ENCODE data around the gene ENPP1. TPM values are rescaled to one million over a fixed set of nuclear protein-coding genes. Genes with fewer than 3 reads are reported as not detected.
A peak's percentile ranks its signal among the peaks of the same experiment; 100 is the strongest.

Gene ENPP1
- total RNA-seq, 6 experiments from 2014 or later = 27.5 to 61.6 (median 45.6) TPM

DNA sequence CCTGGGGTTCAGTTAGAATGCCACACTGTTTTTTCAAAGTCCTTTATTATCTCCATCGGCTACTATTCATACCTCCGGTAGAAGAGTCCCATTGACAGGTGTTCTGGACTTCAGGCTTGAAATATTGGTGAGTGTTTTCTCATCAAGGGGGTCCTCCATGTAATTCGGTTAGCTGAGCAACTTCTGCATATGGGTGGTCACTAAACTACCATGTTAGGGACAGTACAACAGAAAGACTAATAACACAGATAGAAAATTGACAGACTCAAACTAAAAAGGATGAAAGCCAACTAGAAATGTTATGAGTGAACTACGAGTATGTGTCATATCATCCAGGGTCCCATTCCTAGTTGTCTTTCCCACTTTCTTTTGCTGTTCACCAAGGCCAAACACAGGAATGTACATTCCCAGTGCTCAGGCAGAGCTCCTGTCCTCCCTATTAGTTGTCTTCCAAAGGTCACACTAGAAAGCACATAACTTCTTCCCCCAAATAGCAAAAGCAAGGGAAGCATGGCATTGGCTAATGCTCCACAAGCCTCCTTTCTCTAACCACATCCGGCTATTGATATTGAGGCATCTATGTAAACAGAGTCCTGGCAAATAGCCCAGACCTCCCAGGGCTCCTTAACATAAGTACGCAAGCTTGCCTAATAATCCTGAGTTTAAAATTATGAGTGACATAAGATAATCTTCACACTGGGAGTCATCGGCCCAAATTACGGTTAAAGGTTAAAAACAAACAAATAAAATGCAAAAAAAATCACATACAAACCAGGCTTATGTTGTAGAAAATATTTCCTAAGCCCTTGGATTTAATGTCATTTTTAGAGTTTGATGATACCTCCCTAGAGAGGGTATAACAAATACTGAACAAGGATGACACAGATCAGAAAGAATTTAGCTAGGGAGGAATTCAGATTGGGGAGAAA, 130.1 kb downstream of the ENPP1 start:
- WGBS (ENCODE audit: insufficient coverage, low coverage, low lambda C conversion rate, missing lambda C conversion rate) = 71% methylated on average over 8 of the region's 8 CpGs
- TF ChIP-seq POLR2A (IDR thresholded peaks at IDR 0.05) = no peak
- TF ChIP-seq, protein P1, sequence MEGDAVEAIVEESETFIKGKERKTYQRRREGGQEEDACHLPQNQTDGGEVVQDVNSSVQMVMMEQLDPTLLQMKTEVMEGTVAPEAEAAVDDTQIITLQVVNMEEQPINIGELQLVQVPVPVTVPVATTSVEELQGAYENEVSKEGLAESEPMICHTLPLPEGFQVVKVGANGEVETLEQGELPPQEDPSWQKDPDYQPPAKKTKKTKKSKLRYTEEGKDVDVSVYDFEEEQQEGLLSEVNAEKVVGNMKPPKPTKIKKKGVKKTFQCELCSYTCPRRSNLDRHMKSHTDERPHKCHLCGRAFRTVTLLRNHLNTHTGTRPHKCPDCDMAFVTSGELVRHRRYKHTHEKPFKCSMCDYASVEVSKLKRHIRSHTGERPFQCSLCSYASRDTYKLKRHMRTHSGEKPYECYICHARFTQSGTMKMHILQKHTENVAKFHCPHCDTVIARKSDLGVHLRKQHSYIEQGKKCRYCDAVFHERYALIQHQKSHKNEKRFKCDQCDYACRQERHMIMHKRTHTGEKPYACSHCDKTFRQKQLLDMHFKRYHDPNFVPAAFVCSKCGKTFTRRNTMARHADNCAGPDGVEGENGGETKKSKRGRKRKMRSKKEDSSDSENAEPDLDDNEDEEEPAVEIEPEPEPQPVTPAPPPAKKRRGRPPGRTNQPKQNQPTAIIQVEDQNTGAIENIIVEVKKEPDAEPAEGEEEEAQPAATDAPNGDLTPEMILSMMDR (IDR thresholded peaks at IDR 0.05) = no peak
- peak in 3 of 4 donors; percentile 52 to 84 (median 66) for ATAC-seq

More for the DNA sequence above, 130.1 kb downstream of the ENPP1 start:
- Histone ChIP-seq H3K4me1 (no peaks in the 10 kb centered on the region), H3K4me3 (no peak overlapping the region), H3K9me3 (no peaks in the 10 kb centered on the region), H3K27me3 (no peaks in the 10 kb centered on the region), H3K27ac (no peak overlapping the region), H3K36me3 (no peaks in the 10 kb centered on the region)
- DNase-seq = peak in 1 of 3 donors; percentile 31
- intact Hi-C loops (cut with DNase I) = no loop called here

Small RNA genes lying within 50 kb of the gene (microRNA-seq; reads per million reads assigned to microRNA genes)
- 0 reads per million in 2 donors for gene MIR548H5

Small RNA genes lying within 50 kb of the gene (small RNA-seq; reads per million reads assigned to genes)
- gene MIR548H5 (0 reads per million in 2 experiments), gene SELENOKP2 (0 to 0.65 reads per million in 2 experiments)

Other genes starting within 250 kb of the ENPP1 start
- gene ARG1, start 234.8 kb upstream of the ENPP1 start, total RNA-seq = 1,000 to 10,000 TPM in 2 of 6 experiments, 100 to 1,000 TPM in 4; 428 to 1,179 (median 813) TPM
- 10 to 100 TPM in 4 of 6 experiments, 1 to 10 TPM in 2; 8.8 to 13.8 (median 11.0) TPM for gene MED23, start 179.8 kb upstream of the ENPP1 start, total RNA-seq
- 1 to 10 TPM in 4 of 6 experiments, under 1 TPM in 2; 0.63 to 2.7 (median 1.5) TPM for gene ENPP3, start 170.7 kb upstream of the ENPP1 start, total RNA-seq
- gene OR2A4, start 106.6 kb upstream of the ENPP1 start, total RNA-seq = 1 to 10 TPM in 1 of 6 experiments, not detected in 5; 1.6 TPM
- not detected for gene CTAGE9, start 97.0 kb upstream of the ENPP1 start, total RNA-seq
- gene CCN2, start 143.4 kb downstream of the ENPP1 start, total RNA-seq = 10 to 100 TPM in 5 of 6 experiments, 1 to 10 TPM in 1; 3.4 to 82.9 (median 54.3) TPM